Measurements from ENCODE around the gene FOXO1. TPM values are rescaled to one million over a fixed set of nuclear protein-coding genes. Genes with fewer than 3 reads are reported as not detected.

The FOXO1 gene
- total RNA-seq, 1 experiment from 2014 or later, result 4.5 TPM

GRCh38 chr13:40540328-40541044 is 126.0 kb downstream of the FOXO1 start:
- Histone ChIP-seq H3K27ac (peak overlapping the region; percentile 94), H3K4me3 (no peak overlapping the region), H3K27me3 (replicated peaks) (no peaks in the 10 kb centered on the region), H3K9me3 (replicated peaks) (no peaks in the 10 kb centered on the region), H3K4me1 (replicated peaks) (peaks cover 23% of the 10 kb centered on the region), H3K36me3 (no peaks in the 10 kb centered on the region)
- DNase-seq (ENCODE audit: low read depth in 1 of 2, low spot score in 2 of 2), result peak; percentile 87 to 93

- Histone ChIP-seq H3K27ac (peak overlapping the region; percentile 94), H3K9me3 (replicated peaks) (no peaks in the 10 kb centered on the region), H3K4me3 (no peak overlapping the region), H3K27me3 (replicated peaks) (no peaks in the 10 kb centered on the region), H3K36me3 (no peaks in the 10 kb centered on the region), H3K4me1 (replicated peaks) (peaks cover 23% of the 10 kb centered on the region)
- DNase-seq (ENCODE audit: low read depth in 1 of 2, low spot score in 2 of 2), result no peak
Measured at GRCh38 chr13:40539576-40540327, 126.7 kb downstream of the FOXO1 start.

- H3K27ac ChIP-seq, result no peak overlapping the region
- H3K27me3 ChIP-seq (replicated peaks), result no peaks in the 10 kb centered on the region
- peaks cover 23% of the 10 kb centered on the region for H3K4me1 ChIP-seq (replicated peaks)
- H3K4me3 ChIP-seq, result no peak overlapping the region
- no peaks in the 10 kb centered on the region for H3K9me3 ChIP-seq (replicated peaks)
- H3K36me3 ChIP-seq, result no peaks in the 10 kb centered on the region
- no peak for DNase-seq (ENCODE audit: low read depth in 1 of 2, low spot score in 2 of 2)
Measured at GRCh38 chr13:40537146-40537895, 129.1 kb downstream of the FOXO1 start.

- no peak for DNase-seq (ENCODE audit: low read depth in 1 of 2, low spot score in 2 of 2)
Measured at GRCh38 chr13:40536443-40537113, 129.9 kb downstream of the FOXO1 start.

GRCh38 chr13:40535345-40535836 is 131.1 kb downstream of the FOXO1 start:
- no peak overlapping the region for H3K27ac ChIP-seq
- H3K27me3 ChIP-seq (replicated peaks), result no peaks in the 10 kb centered on the region
- H3K36me3 ChIP-seq, result no peaks in the 10 kb centered on the region
- no peaks in the 10 kb centered on the region for H3K9me3 ChIP-seq (replicated peaks)
- H3K4me1 ChIP-seq (replicated peaks), result peaks cover 13% of the 10 kb centered on the region
- no peak overlapping the region for H3K4me3 ChIP-seq
- DNase-seq (ENCODE audit: low read depth in 1 of 2, low spot score in 2 of 2), result no peak

More at GRCh38 chr13:40536443-40537113, 129.9 kb downstream of the FOXO1 start:
- Histone ChIP-seq H3K27me3 (replicated peaks) (no peaks in the 10 kb centered on the region), H3K9me3 (replicated peaks) (no peaks in the 10 kb centered on the region), H3K4me3 (no peak overlapping the region), H3K27ac (no peak overlapping the region), H3K4me1 (replicated peaks) (peaks cover 23% of the 10 kb centered on the region), H3K36me3 (no peaks in the 10 kb centered on the region)

GRCh38 chr13:40534456-40534855 is 132.0 kb downstream of the FOXO1 start:
- no peak for DNase-seq (ENCODE audit: low read depth in 1 of 2, low spot score in 2 of 2)
- H3K27me3 ChIP-seq (replicated peaks), result no peaks in the 10 kb centered on the region
- peaks cover 5% of the 10 kb centered on the region for H3K4me1 ChIP-seq (replicated peaks)
- no peaks in the 10 kb centered on the region for H3K36me3 ChIP-seq
- H3K9me3 ChIP-seq (replicated peaks), result no peaks in the 10 kb centered on the region
- H3K27ac ChIP-seq, result no peak overlapping the region
- no peak overlapping the region for H3K4me3 ChIP-seq

GRCh38 chr13:40533072-40533471 is 133.4 kb downstream of the FOXO1 start:
- Histone ChIP-seq H3K27ac (no peak overlapping the region), H3K27me3 (replicated peaks) (no peaks in the 10 kb centered on the region), H3K4me3 (no peak overlapping the region), H3K36me3 (no peaks in the 10 kb centered on the region), H3K4me1 (replicated peaks) (no peaks in the 10 kb centered on the region), H3K9me3 (replicated peaks) (no peaks in the 10 kb centered on the region)
- DNase-seq (ENCODE audit: low read depth in 1 of 2, low spot score in 2 of 2), result no peak

- no peak for DNase-seq (ENCODE audit: low read depth in 1 of 2, low spot score in 2 of 2)
- H3K27me3 ChIP-seq (replicated peaks), result no peaks in the 10 kb centered on the region
- H3K9me3 ChIP-seq (replicated peaks), result no peaks in the 10 kb centered on the region
- no peaks in the 10 kb centered on the region for H3K4me1 ChIP-seq (replicated peaks)
- no peaks in the 10 kb centered on the region for H3K36me3 ChIP-seq
- H3K27ac ChIP-seq, result no peak overlapping the region
- no peak overlapping the region for H3K4me3 ChIP-seq
Measured at GRCh38 chr13:40530961-40531360, 135.5 kb downstream of the FOXO1 start.

GRCh38 chr13:40528881-40529280 is 137.6 kb downstream of the FOXO1 start:
- Histone ChIP-seq H3K4me1 (replicated peaks) (no peaks in the 10 kb centered on the region), H3K27me3 (replicated peaks) (no peaks in the 10 kb centered on the region), H3K4me3 (no peak overlapping the region), H3K9me3 (replicated peaks) (no peaks in the 10 kb centered on the region), H3K27ac (no peak overlapping the region), H3K36me3 (no peaks in the 10 kb centered on the region)
- peak in 1 of 2 experiments; percentile 12 for DNase-seq (ENCODE audit: low read depth in 1 of 2, low spot score in 2 of 2)

- Histone ChIP-seq H3K36me3 (no peaks in the 10 kb centered on the region), H3K4me1 (replicated peaks) (no peaks in the 10 kb centered on the region), H3K27me3 (replicated peaks) (no peaks in the 10 kb centered on the region), H3K4me3 (no peak overlapping the region), H3K27ac (no peak overlapping the region), H3K9me3 (replicated peaks) (no peaks in the 10 kb centered on the region)
- no peak for DNase-seq (ENCODE audit: low read depth in 1 of 2, low spot score in 2 of 2)
Measured at GRCh38 chr13:40527914-40528313, 138.5 kb downstream of the FOXO1 start.

GRCh38 chr13:40522282-40522681 is 144.2 kb downstream of the FOXO1 start:
- DNase-seq (ENCODE audit: low read depth in 1 of 2, low spot score in 2 of 2), result no peak
- no peak overlapping the region for H3K27ac ChIP-seq
- H3K27me3 ChIP-seq (replicated peaks), result no peaks in the 10 kb centered on the region
- H3K4me1 ChIP-seq (replicated peaks), result no peaks in the 10 kb centered on the region; the same call in 1 of the 2 replicates
- H3K4me3 ChIP-seq, result no peak overlapping the region
- no peaks in the 10 kb centered on the region for H3K36me3 ChIP-seq
- H3K9me3 ChIP-seq (replicated peaks), result no peaks in the 10 kb centered on the region

- Histone ChIP-seq H3K9me3 (replicated peaks) (no peaks in the 10 kb centered on the region), H3K4me3 (no peak overlapping the region), H3K27ac (no peak overlapping the region), H3K4me1 (replicated peaks) (no peaks in the 10 kb centered on the region; the same call in 1 of the 2 replicates), H3K27me3 (replicated peaks) (no peaks in the 10 kb centered on the region), H3K36me3 (no peaks in the 10 kb centered on the region)
- DNase-seq (ENCODE audit: low read depth in 1 of 2, low spot score in 2 of 2), result no peak
Measured at GRCh38 chr13:40520916-40521315, 145.5 kb downstream of the FOXO1 start.

- H3K4me3 ChIP-seq, result no peak overlapping the region
- DNase-seq (ENCODE audit: low read depth in 1 of 2, low spot score in 2 of 2), result no peak
- no peak overlapping the region for H3K27ac ChIP-seq
- H3K4me1 ChIP-seq (replicated peaks), result no peaks in the 10 kb centered on the region; the same call in 1 of the 2 replicates
- H3K36me3 ChIP-seq, result no peaks in the 10 kb centered on the region
- no peaks in the 10 kb centered on the region for H3K27me3 ChIP-seq (replicated peaks)
- no peaks in the 10 kb centered on the region for H3K9me3 ChIP-seq (replicated peaks)
Measured at GRCh38 chr13:40519637-40520036, 146.8 kb downstream of the FOXO1 start.

Data from SJSA1 (cell line).